Activated CD4-positive, alpha-beta T cell treated with anti-CD3 and anti-CD28 coated beads, Interleukin-2, amount 50 U/mL, for 48 hours (primary cell): ENCODE measurements around the gene HBB.
"Not testable (repeated sequence)": the region's sequence is repeated elsewhere in the genome, so short reads cannot be mapped to it uniquely, and the experiment has no call there.

Experiments
- DNase-seq, 2 experiments: peaks; one replicate each; pipeline ENCODE4 v3.0.0-alpha.2; 2020

HBB gene

DNA sequence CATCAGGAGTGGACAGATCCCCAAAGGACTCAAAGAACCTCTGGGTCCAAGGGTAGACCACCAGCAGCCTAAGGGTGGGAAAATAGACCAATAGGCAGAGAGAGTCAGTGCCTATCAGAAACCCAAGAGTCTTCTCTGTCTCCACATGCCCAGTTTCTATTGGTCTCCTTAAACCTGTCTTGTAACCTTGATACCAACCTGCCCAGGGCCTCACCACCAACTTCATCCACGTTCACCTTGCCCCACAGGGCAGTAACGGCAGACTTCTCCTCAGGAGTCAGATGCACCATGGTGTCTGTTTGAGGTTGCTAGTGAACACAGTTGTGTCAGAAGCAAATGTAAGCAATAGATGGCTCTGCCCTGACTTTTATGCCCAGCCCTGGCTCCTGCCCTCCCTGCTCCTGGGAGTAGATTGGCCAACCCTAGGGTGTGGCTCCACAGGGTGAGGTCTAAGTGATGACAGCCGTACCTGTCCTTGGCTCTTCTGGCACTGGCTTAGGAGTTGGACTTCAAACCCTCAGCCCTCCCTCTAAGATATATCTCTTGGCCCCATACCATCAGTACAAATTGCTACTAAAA lies at the start of gene HBB:
HBB (minus strand) TSS at position 340 of the 579 bp plus-strand sequence; CDS start at position 290, 50 bp downstream.
- DNase-seq = no peak

DNA sequence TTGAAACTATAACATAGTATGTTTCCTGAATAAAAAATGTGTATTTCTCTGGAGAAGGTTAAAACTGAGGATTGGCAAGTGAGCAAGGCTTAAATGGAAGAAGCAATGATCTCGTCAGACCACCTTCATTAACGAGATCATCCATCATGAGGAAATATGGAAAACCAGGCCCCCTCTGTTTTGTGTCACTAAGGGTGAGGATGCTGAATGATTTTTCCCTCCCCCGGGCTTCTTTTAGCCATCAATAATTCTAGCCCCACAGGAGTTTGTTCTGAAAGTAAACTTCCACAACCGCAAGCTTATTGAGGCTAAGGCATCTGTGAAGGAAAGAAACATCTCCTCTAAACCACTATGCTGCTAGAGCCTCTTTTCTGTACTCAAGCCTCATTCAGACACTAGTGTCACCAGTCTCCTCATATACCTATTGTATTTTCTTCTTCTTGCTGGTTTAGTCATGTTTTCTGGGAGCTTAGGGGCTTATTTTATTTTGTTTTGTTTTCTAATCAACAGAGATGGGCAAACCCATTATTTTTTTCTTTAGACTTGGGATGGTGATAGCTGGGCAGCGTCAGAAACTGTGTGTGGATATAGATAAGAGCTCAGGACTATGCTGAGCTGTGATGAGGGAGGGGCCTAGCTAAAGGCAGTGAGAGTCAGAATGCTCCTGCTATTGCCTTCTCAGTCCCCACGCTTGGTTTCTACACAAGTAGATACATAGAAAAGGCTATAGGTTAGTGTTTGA lies 48.7 kb upstream of the HBB start:
- DNase-seq = no peak

DNA sequence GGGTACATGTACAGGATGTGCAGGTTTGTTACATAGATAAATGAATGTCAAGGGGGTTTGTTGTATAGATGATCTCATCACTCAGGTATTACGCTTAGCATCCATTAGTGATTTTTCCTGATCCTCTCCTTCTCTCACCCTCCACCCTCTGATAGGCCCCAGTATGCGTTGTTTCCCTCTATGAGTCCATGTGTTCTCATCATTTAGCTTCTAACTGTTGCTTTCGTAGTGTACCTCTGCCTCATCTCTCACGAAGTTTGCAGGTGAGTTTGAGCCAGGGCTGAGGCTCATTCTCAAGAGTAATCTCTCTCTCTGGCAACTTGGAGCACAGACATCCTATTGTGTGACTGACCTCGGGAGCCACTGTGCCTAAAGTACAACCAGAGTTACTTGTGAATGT lies 47.5 kb upstream of the HBB start:
- no peak for DNase-seq

DNA sequence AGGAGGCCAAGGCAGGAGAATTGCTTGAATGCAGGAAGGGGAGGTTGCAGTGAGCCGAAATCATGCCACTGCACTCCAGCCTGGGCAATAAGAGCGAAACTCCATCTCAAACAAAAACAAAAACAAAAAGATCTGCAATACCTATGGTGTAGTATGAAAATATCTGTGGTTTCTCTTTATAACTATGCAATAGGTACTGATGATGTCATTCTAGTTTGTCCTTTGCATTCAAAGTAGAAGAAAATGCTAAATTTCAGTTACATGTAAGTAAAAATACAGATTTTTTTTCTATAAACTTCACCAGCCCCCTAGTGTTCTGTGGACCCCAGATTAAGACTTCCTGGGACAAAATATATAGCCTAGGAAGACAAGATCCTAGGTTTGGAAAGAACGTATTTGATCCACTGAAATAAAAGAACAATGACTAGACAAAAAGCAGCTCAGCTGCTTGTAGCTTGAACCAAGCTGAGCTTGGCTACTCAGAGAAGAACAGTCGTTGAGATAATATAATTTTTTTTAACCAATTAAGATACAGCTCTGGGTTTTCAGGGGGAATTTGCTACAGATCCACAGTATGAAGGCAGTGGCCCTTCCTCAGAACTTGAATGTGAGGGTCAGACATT lies 45.6 kb upstream of the HBB start:
- DNase-seq = no peak

DNA sequence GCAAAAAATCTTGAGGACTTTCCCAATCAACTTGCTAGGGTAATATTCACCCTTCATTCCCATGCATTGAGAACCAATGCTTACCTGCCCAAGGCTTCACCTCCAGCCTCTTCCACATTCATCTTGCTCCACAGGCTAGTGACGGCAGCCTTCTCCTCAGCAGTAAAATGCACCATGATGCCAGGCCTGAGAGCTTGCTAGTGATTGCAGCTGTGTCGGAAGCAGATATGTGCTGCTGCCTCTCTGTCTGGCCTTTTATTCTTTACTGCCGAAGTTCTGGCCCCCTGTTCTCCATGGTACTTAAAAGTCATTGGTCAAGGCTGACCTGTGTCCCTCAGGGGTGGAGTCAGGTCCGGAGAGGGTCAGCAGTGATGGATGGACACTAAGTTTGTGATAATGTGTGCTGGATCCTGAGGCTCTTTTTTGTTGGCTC lies 42.9 kb upstream of the HBB start, which contains the start of gene HBE1:
HBE1 (minus strand) TSS at position 231 of the 433 bp plus-strand sequence; CDS start at position 176, 55 bp downstream.
- no peak for DNase-seq

DNA sequence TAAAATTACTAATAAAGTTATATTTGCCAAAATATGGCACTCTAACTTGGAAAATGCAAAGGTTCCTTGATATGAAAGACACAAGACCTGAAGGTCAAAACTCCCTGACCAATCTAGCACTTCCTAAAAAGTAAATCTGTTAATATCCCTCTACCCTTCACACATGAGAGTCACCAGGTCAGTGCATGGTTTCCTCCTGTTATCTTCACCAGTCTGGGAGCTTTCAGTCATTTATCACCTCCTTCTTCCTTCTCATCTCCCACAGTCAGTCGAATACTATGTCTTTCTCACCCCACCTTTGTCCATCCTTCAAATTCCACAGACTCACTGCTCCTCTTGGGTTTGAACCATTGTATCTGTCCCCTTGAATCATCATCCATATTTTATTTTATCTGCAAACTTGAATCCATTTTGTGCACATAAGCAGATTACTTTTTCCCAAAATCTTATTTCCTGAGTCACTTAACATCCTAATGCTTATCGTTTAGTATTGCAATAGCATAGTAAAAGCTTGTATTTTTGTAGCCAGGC lies 40.2 kb upstream of the HBB start:
- no peak for DNase-seq

DNA sequence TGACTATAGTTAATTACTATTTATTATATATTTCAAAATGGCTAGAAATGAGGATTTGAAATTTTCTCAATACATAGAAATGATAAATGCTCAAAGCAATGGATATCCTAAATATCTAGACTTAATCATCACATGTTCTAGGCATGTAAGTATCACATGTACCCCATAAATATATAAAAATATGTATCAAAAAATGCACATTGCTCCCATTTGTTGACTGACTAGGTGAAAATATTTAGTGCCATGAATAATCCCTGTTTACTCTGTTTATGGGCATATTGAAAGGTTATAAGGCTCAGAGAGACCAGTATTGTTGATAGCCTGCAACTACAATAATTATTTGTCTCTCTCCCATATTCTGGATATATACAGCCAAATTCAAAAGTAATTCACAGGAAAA lies 39.7 kb upstream of the HBB start:
- no peak for DNase-seq

DNA sequence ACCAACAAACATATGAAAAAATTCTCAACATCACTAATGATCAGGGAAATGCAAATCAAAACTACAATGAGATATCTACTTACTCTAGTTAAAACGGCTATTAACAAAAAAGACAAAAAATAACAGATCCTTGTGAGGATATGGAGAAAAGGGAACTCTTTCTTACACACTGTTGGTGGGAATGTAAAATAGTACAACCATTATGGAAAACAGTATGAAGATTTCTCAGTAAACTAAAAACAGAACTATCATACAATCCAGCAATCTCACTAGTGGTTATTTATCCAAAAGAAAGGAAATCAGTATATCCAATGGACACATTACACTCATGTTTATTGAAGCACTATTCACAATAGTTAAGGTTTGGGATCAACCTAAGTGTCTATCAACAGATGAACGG lies 39.0 kb upstream of the HBB start:
- no peak for DNase-seq

DNA sequence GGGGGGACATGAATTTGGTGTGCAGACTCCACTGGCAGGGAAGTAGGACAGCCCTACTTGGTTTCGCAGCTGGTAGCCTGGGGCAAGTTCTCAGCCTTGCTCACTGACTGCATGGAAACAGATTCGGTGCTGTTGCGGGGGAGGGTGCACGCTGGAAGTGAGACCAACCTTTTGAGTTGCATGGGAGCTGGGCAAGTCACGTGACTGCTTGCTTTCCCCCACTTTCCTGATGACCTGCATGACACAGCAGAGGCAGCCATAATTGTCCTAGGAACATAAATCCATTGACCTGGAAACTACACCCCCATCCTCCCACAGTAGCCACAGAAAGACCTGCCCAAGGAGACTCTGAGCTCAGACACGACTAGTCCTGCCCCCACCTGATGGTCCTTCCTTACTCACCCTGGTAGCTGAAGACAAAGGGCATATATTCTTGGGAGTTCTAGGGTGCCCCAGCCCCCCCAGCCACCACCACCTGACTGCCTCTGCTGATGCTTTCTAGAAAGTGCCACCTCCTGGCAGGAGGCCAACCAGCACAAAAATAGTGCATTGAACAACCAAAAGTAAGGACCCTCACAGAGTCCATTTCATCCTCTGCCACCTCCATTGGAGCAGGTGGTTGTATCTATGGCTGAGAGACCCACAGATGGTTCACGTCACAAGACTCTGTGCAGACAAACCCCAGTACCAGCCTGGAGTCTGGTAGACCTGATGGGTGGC lies 31.8 kb upstream of the HBB start:
- DNase-seq = no peak

DNA sequence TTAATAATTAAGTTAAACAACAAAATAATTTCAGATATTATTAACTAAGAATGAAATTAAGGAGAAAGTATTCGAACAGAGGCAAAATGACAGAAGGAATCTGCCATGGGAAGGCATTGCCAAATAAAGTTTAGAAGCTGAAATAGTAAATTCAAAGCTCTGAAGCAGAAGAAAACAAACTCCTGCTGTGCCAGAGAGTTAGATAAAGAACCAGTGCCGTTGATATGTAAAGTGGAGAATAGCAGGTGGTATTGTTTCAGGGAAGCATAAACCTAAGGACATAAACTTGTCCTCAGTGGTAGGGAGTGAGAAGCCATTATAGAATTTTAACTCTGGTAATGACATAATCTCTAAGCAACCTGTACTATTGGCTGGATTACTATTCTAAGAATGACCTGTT lies 30.4 kb upstream of the HBB start:
- DNase-seq = no peak

DNA sequence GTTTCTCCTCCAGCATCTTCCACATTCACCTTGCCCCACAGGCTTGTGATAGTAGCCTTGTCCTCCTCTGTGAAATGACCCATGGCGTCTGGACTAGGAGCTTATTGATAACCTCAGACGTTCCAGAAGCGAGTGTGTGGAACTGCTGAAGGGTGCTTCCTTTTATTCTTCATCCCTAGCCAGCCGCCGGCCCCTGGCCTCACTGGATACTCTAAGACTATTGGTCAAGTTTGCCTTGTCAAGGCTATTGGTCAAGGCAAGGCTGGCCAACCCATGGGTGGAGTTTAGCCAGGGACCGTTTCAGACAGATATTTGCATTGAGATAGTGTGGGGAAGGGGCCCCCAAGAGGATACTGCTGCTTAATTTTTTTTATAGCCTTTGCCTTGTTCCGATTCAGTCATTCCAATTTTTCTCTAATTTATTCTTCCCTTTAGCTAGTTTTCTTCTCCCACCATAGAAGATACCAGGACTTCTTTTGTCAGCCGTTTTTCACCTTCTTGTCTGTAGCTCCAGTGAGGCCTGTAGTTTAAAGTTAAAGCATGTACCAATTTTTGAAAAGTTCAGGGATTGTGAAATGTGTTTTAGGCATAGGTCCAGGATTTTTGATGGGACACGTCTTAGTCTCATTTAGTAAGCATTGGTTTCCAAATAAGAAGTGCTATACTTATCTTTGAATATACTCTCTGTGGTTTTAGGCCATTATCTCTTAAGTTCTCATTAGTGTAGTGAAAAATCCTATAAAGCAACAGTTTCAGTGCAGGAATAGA lies 28.0 kb upstream of the HBB start, which contains the start of gene HBG2:
HBG2 (minus strand) TSS at position 136 of the 768 bp plus-strand sequence; CDS start at position 83, 53 bp downstream.
- DNase-seq = not testable (repeated sequence)

DNA sequence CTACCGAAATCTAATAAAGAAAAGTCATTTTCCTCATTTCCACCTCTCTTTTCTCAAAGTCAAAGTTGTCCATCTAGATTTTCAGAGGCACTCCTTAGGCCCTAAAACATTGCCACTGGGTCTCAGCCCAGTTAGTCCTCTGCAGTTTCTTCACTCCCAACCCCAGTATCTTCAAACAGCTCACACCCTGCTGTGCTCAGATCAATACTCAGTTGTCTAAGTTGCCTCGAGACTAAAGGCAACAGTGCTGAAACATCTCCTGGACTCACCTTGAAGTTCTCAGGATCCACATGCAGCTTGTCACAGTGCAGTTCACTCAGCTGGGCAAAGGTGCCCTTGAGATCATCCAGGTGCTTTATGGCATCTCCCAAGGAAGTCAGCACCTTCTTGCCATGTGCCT lies 27.2 kb upstream of the HBB start:
- DNase-seq = not testable (repeated sequence)

DNA sequence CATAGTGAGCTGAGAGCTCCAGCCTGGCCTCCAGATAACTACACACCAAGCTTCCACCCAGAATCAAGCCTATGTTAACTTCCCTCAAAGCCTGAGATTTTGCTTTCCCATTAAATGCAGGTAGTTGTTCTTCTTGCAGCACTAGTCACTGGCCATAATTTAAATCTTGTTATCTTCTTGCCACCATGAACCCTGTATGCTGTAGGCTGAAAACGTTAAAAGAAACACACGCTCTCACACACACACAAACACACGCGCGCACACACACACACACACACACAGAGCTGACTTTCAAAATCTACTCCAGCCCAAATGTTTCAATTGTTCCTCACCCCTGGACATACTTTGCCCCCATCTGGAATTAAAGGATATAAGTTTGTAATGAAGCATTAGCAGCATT lies 26.6 kb upstream of the HBB start:
- DNase-seq = not testable (repeated sequence)

DNA sequence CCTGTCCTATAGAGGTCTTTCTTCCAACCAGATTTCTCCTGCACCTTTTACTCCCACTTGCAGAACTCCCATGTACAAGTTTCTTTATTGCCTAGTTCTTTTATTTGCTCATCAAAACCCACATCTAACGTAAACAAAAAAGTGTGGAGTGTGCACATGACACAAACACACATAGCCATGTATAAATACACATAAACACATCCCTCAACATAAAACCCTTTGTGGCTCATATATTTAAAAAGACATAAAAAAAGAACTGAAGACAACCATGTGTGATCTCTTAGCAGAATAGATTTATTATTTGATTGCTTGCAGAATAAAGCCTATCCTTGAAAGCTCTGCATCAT lies 26.0 kb upstream of the HBB start:
- DNase-seq = no peak

DNA sequence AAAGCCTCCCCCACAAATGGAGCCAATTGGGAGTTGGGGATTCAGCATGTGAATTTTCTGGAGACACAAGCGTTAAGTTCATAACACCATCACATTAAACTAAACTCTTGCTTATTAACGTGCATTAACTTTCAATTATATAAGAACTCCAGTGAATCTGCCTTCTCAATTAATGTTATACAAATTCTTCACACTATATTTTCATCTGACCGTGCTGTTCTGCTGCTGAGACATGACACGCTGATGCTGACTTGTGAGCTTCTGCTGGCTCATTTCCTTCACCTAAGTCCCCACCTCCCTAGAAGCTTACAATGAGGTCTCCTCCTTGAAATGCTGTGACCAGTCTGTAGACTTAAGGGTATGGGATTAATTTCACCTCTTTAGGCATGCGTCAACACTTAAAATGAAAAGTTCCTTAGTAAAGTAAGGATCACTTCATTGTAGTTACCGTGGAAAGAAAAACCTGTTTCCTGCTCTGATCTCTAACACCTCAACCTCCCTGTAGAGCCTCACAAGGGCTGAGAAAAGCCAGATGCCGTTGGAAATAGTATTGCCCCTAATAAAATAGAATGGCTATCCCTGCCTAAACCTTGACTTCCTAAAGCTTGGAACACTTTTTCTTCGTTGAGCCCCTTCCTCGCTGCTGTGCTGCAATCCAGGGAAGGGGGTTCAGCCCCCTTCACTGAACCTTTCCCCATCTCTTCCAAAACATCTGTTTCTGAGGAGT lies 25.5 kb upstream of the HBB start:
- DNase-seq = no peak

DNA sequence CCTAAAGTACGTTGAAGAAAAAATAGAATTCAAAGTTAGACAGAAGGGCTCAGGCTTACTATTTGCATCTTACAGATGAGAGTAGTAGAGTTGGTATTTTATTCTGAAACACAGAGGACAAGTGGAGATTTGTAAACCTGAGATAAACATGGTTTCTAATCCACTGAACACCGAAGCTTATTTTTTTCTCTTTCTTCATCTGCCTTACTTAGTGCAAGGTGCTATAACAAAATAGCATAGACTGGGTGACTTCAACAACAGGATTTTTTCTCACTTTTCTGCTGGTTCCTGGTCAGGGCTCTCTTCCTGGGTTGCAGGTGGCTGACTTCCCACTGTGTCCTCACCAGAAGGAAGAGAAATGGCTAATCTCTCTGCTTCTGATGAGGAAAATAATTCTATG lies 24.9 kb upstream of the HBB start:
- no peak for DNase-seq

DNA sequence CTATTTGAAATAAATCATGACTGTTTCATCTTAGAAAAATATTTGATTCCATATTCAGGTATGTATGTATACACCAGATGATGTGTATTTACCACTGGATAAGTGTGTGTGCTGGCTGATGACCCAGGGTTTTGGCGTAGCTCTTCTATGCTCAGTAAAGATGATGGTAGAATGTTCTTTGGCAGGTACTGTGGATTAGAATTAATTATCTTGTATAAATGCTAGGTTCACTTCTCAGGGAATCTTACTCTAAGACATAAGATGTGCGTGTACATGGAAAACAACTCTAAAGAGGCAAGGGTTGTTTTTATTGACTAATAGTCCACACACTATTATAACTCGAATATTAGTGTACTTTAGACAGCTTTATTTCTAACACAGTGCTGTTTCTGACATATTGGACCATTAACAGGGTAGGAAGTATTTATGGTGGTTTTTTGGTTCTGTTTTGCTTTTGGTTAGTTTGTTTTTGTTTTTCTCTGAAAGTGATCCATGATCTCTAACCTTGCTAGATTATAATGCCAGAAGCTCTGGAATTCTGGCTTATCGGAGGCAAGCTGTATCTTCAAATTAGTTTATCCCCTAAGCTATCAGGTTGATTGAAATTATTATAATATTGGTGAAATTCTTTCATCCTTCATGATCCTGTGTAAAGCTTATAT lies 23.8 kb upstream of the HBB start:
- no peak for DNase-seq

DNA sequence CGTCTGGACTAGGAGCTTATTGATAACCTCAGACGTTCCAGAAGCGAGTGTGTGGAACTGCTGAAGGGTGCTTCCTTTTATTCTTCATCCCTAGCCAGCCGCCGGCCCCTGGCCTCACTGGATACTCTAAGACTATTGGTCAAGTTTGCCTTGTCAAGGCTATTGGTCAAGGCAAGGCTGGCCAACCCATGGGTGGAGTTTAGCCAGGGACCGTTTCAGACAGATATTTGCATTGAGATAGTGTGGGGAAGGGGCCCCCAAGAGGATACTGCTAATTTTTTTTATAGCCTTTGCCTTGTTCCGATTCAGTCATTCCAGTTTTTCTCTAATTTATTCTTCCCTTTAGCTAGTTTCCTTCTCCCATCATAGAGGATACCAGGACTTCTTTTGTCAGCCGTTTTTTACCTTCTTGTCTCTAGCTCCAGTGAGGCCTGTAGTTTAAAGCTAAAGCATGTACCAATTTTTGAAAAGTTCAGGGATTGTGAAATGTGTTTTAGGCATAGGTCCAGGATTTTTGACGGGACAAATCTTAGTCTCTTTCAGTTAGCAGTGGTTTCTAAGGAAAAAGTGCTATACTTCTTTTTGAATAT lies 23.0 kb upstream of the HBB start, which contains the start of gene HBG1:
HBG1 (minus strand) TSS at position 51 of the 590 bp plus-strand sequence. CDS start 53 bp downstream, outside the sequence.
- DNase-seq = not testable (repeated sequence)

DNA sequence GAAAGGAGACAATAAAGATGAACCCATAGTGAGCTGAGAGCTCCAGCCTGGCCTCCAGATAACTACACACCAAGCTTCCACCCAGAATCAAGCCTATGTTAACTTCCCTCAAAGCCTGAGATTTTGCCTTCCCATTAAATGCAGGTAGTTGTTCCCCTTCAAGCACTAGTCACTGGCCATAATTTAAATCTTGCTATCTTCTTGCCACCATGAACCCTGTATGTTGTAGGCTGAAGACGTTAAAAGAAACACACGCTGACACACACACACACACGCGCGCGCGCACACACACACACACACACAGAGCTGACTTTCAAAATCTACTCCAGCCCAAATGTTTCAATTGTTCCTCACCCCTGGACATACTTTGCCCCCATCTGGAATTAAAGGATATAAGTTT lies 21.6 kb upstream of the HBB start:
- DNase-seq = not testable (repeated sequence)

DNA sequence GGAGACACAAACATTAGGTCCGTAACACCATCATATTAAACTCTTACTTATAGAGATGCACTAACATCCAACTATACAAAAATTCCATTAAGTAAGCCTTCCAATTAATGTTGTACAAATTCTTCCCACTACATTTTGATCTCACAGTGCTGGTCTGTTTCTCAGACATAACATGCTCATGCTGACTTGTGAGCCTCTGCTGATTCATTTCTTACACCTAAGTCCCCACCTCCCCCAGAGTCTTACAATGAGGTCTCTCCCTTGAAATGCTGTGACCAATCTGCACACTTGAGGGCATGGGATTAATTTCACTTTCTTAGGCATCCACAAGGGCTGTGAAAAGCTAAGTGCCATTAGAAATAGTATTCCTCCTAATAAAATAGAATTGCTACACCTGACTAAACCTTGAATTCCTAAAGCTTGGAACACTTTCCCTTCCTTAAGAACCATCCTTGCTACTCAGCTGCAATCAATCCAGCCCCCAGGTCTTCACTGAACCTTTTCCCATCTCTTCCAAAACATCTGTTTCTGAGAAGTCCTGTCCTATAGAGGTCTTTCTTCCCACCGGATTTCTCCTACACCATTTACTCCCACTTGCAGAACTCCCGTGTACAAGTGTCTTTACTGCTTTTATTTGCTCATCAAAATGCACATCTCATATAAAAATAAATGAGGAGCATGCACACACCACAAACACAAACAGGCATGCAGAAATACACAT lies 20.8 kb upstream of the HBB start:
- DNase-seq = no peak
